ENCODE data around the gene CHURC1. TPM values are rescaled to one million over a fixed set of nuclear protein-coding genes. Genes with fewer than 3 reads are reported as not detected.

CHURC1 gene
- total RNA-seq, 2 donors from 2014 or later, result 29.1 to 43.2 TPM

GRCh38 chr14:64958743-64959142 is 44.5 kb downstream of the CHURC1 start:
- H3K9me3 ChIP-seq, result no peaks in the 10 kb centered on the region
- TF ChIP-seq POLR2A (IDR thresholded peaks at IDR 0.05), result no peak
- no peak for TF ChIP-seq CTCF (IDR thresholded peaks at IDR 0.05)
- DNase-seq (no peak), ATAC-seq (no peak)
- WGBS, 2 donors, result 82 to 100% methylated on average over 2 to 5 of the region's 5 CpGs
- H3K4me3 ChIP-seq, result no peak overlapping the region
- H3K36me3 ChIP-seq (replicated peaks in 1 of 2; ENCODE audit: insufficient read depth in 1 of 2, low read depth in 2 of 2), result no peaks in the 10 kb centered on the region
- intact Hi-C loops (cut with DNase I), result no loop called here
- H3K4me1 ChIP-seq, result peaks cover 8% of the 10 kb centered on the region
- no peak overlapping the region for H3K27ac ChIP-seq
- no peaks in the 10 kb centered on the region for H3K27me3 ChIP-seq

- DNase-seq (peak; percentile 26 to 59 (median 44)), ATAC-seq (peak; percentile 51)
- H3K9me3 ChIP-seq, result no peaks in the 10 kb centered on the region
- H3K27ac ChIP-seq, result no peak overlapping the region
- 40% methylated on average over 2 to 5 of the region's 5 CpGs for WGBS, 2 donors
- intact Hi-C loops (cut with DNase I), result no loop called here
- peak in 3 of 7 experiments; percentile 5 to 11 (median 10) for TF ChIP-seq CTCF (IDR thresholded peaks at IDR 0.05)
- no peak for TF ChIP-seq POLR2A (IDR thresholded peaks at IDR 0.05)
- no peaks in the 10 kb centered on the region for H3K27me3 ChIP-seq
- H3K4me3 ChIP-seq, result no peak overlapping the region
- H3K36me3 ChIP-seq (replicated peaks in 1 of 2; ENCODE audit: insufficient read depth in 1 of 2, low read depth in 2 of 2), result no peaks in the 10 kb centered on the region
- peaks cover 8% of the 10 kb centered on the region for H3K4me1 ChIP-seq
These were observed 46.6 kb downstream of the CHURC1 start for GRCh38 chr14:64960762-64961276.

GRCh38 chr14:64963611-64964010 is 49.4 kb downstream of the CHURC1 start:
- DNase-seq (no peak), ATAC-seq (no peak)
- intact Hi-C loops (cut with DNase I), result no loop called here
- peaks cover 8% of the 10 kb centered on the region for H3K4me1 ChIP-seq
- TF ChIP-seq POLR2A (IDR thresholded peaks at IDR 0.05) (no peak), CTCF (IDR thresholded peaks at IDR 0.05) (no peak)
- H3K9me3 ChIP-seq, result no peaks in the 10 kb centered on the region
- no peaks in the 10 kb centered on the region for H3K27me3 ChIP-seq
- no peaks in the 10 kb centered on the region for H3K36me3 ChIP-seq (replicated peaks in 1 of 2; ENCODE audit: insufficient read depth in 1 of 2, low read depth in 2 of 2)
- WGBS, 2 donors, result 57 to 92% methylated on average over 1 of the region's 1 CpG
- H3K27ac ChIP-seq, result no peak overlapping the region
- H3K4me3 ChIP-seq, result no peak overlapping the region

- Histone ChIP-seq H3K9me3 (no peaks in the 10 kb centered on the region), H3K36me3 (replicated peaks in 1 of 2; ENCODE audit: insufficient read depth in 1 of 2, low read depth in 2 of 2) (no peaks in the 10 kb centered on the region), H3K4me3 (no peak overlapping the region), H3K27me3 (no peaks in the 10 kb centered on the region), H3K27ac (no peak overlapping the region), H3K4me1 (peaks cover 8% of the 10 kb centered on the region)
- intact Hi-C loops (cut with DNase I), result no loop called here
- TF ChIP-seq POLR2A (IDR thresholded peaks at IDR 0.05) (no peak), CTCF (IDR thresholded peaks at IDR 0.05) (no peak)
- DNase-seq (no peak), ATAC-seq (no peak)
- 78 to 81% methylated on average over 15 of the region's 15 CpGs for WGBS, 2 donors
These were observed 51.2 kb downstream of the CHURC1 start for GRCh38 chr14:64965356-64966000.

- Histone ChIP-seq H3K4me3 (no peak overlapping the region), H3K27me3 (no peaks in the 10 kb centered on the region), H3K9me3 (no peaks in the 10 kb centered on the region), H3K4me1 (peaks cover 11% of the 10 kb centered on the region), H3K36me3 (replicated peaks in 1 of 2; ENCODE audit: insufficient read depth in 1 of 2, low read depth in 2 of 2) (no peaks in the 10 kb centered on the region), H3K27ac (no peak overlapping the region)
- TF ChIP-seq POLR2A (IDR thresholded peaks at IDR 0.05), result no peak
- no peak for TF ChIP-seq CTCF (IDR thresholded peaks at IDR 0.05)
- DNase-seq, result no peak
- WGBS, 2 donors, result 60 to 97% methylated on average over 2 of the region's 2 CpGs
- intact Hi-C loops (cut with DNase I), result no loop called here
- ATAC-seq, result no peak
These were observed 52.7 kb downstream of the CHURC1 start for GRCh38 chr14:64966976-64967375.
